Activated CD8-positive, alpha-beta T cell treated with anti-CD3 and anti-CD28 coated beads for 36 hours (primary cell): ENCODE data around the gene PRKACB. TPM values are rescaled to one million over a fixed set of nuclear protein-coding genes. Genes with fewer than 3 reads are reported as not detected.

Experiments
- ATAC-seq: fragments of 200-7000 bp; cut with Tn5 transposase; one replicate; pipeline ENCODE4 v1.10.0; 2021; ENCODE audit warnings: mild to moderate bottlenecking, moderate library complexity
- CTCF ChIA-PET: fragments of 350-600 bp; sonication (Branson Sonifier 250); formaldehyde crosslinking; loops from one replicate; lab custom pipeline; 2021; ENCODE audit warnings: antibody characterized with exemption; lab: Charles Lee
- POLR2A ChIA-PET: fragments of 350-600 bp; sonication (Branson Sonifier 250); formaldehyde crosslinking; loops from one replicate; lab custom pipeline; 2021; ENCODE audit warnings: antibody characterized with exemption; lab: Charles Lee
- DNase-seq: peaks from one replicate; pipeline ENCODE4 v3.0.0-alpha.2; 2020
- H3K27ac Mint-ChIP-seq: one replicate; pipeline ENCODE4 v1.8.0; 2021; ENCODE audit warnings: mild to moderate bottlenecking, mixed read lengths
- H3K27me3 Mint-ChIP-seq: one replicate; pipeline ENCODE4 v1.8.0; 2021; ENCODE audit warnings: mixed read lengths
- H3K36me3 Mint-ChIP-seq: one replicate; pipeline ENCODE4 v1.8.0; 2021; ENCODE audit warnings: low read depth, mixed read lengths
- H3K4me1 Mint-ChIP-seq: one replicate; pipeline ENCODE4 v1.8.0; 2021; ENCODE audit warnings: low read depth, mixed read lengths
- H3K4me3 Mint-ChIP-seq: one replicate; pipeline ENCODE4 v1.8.0; 2021; ENCODE audit warnings: mild to moderate bottlenecking, moderate library complexity, mixed read lengths
- H3K9me3 Mint-ChIP-seq: one replicate; pipeline ENCODE4 v1.8.0; 2021; ENCODE audit warnings: mixed read lengths
- CTCF ChIP-seq: fragments of 200-600 bp; IDR thresholded peaks from one replicate; pipeline ENCODE4 v1.8.0; 2022; ENCODE audit warnings: antibody characterized with exemption, mild to moderate bottlenecking
- intact Hi-C: fragments of 100-400 bp; cut with micrococcal nuclease; formaldehyde crosslinking; loops from one replicate; pipeline ENCODE4 v1.10.0; 2022
- total RNA-seq, 2 experiments: library from RNA; stranded (reverse); gene quantifications; one replicate each; pipeline ENCODE4 v1.2.3, GENCODE V29; 2021

PRKACB gene
- total RNA-seq, 2 experiments from 2014 or later = 39.9 to 44.7 TPM

- intact Hi-C loops = no loop called here
- peaks cover 22% of the 10 kb centered on the region for H3K36me3 Mint-ChIP-seq
- H3K4me1 Mint-ChIP-seq = peaks cover 85% of the 10 kb centered on the region
- no peak for DNase-seq
- H3K9me3 Mint-ChIP-seq = no peaks in the 10 kb centered on the region
- peak overlapping the region; percentile 44 for H3K27ac Mint-ChIP-seq
- peak overlapping the region; percentile 33 for H3K4me3 Mint-ChIP-seq
- no peak for TF ChIP-seq CTCF
- no peak for ATAC-seq
- no peaks in the 10 kb centered on the region for H3K27me3 Mint-ChIP-seq
- ChIA-PET CTCF (no interaction called here), POLR2A (no interaction called here)
Measured at GRCh38 chr1:84159533-84160240, 15.6 kb downstream of the PRKACB start.

GRCh38 chr1:84162295-84162694 lies 18.2 kb downstream of the PRKACB start:
- ChIA-PET CTCF (interaction anchor here (1.1 to 3.0 kb wide), 4 partner anchors 9 to 610 kb away, joined by 3 to 19 read pairs (median 4); partner anchors contain the start of gene PRKACB), POLR2A (interaction anchor here (1.2 to 3.1 kb wide), 3 partner anchors 10 to 37 kb away, joined by 3 to 15 read pairs (median 11); partner anchors contain the start of gene PRKACB)
- Mint-ChIP-seq H3K4me1 (peaks cover 76% of the 10 kb centered on the region), H3K9me3 (no peaks in the 10 kb centered on the region), H3K36me3 (peaks cover 15% of the 10 kb centered on the region), H3K27ac (peak overlapping the region; percentile 63), H3K4me3 (no peak overlapping the region), H3K27me3 (no peaks in the 10 kb centered on the region)
- DNase-seq (no peak), ATAC-seq (no peak)
- intact Hi-C loops = no loop called here
- TF ChIP-seq CTCF = no peak

- DNase-seq (no peak), ATAC-seq (peak; percentile 45)
- peaks cover 74% of the 10 kb centered on the region for H3K4me1 Mint-ChIP-seq
- no peak for TF ChIP-seq CTCF
- no peaks in the 10 kb centered on the region for H3K9me3 Mint-ChIP-seq
- intact Hi-C loops = no loop called here
- no peaks in the 10 kb centered on the region for H3K27me3 Mint-ChIP-seq
- CTCF ChIA-PET = interaction anchor here (1.1 to 3.0 kb wide), 8 partner anchors 8 to 23 kb away, joined by 3 to 19 read pairs (median 4); partner anchors contain the start of gene PRKACB
- peak overlapping the region; percentile 68 for H3K4me3 Mint-ChIP-seq
- H3K27ac Mint-ChIP-seq = peak overlapping the region; percentile 73
- POLR2A ChIA-PET = interaction anchor here (1.2 to 3.1 kb wide), 4 partner anchors 8 to 38 kb away, joined by 3 to 15 read pairs (median 8); partner anchors contain the start of gene PRKACB
- H3K36me3 Mint-ChIP-seq = peaks cover 11% of the 10 kb centered on the region
Measured at GRCh38 chr1:84163123-84163931, 19.3 kb downstream of the PRKACB start.

- intact Hi-C loops = no loop called here
- ATAC-seq (no peak), DNase-seq (no peak)
- Mint-ChIP-seq H3K4me1 (peaks cover 77% of the 10 kb centered on the region), H3K36me3 (peaks cover 8% of the 10 kb centered on the region), H3K4me3 (peak overlapping the region; percentile 68), H3K27me3 (no peaks in the 10 kb centered on the region), H3K27ac (peak overlapping the region; percentile 58), H3K9me3 (no peaks in the 10 kb centered on the region)
- TF ChIP-seq CTCF = no peak
- ChIA-PET POLR2A (interaction anchor here (2.1 to 3.1 kb wide), 3 partner anchors 8 to 19 kb away, joined by 6 to 15 read pairs (median 11); partner anchors contain the start of gene PRKACB), CTCF (interaction anchor here (0.7 to 3.0 kb wide), 8 partner anchors 8 to 269 kb away, joined by 3 to 19 read pairs (median 5); partner anchors contain the start of gene PRKACB)
Measured at GRCh38 chr1:84164161-84164560, 20.1 kb downstream of the PRKACB start.
